ENCODE results near the gene PTPRM. TPM values are rescaled to one million over a fixed set of nuclear protein-coding genes. Genes with fewer than 3 reads are reported as not detected.

PTPRM gene
- total RNA-seq, 2 donors from 2014 or later = 80.1 to 106 TPM

GRCh38 chr18:8424481-8424880 lies 857.4 kb downstream of the PTPRM start:
- Histone ChIP-seq H3K27me3 (no peaks in the 10 kb centered on the region), H3K27ac (no peak overlapping the region), H3K4me1 (no peaks in the 10 kb centered on the region), H3K4me3 (no peak overlapping the region), H3K9me3 (no peaks in the 10 kb centered on the region), H3K36me3 (no peaks in the 10 kb centered on the region)
- DNase-seq (ENCODE audit: low spot score) = no peak
- no peak for TF ChIP-seq CTCF (IDR thresholded peaks at IDR 0.05)

GRCh38 chr18:8424917-8425725 lies 858.0 kb downstream of the PTPRM start:
- no peaks in the 10 kb centered on the region for H3K9me3 ChIP-seq
- no peak for DNase-seq (ENCODE audit: low spot score)
- H3K4me1 ChIP-seq = no peaks in the 10 kb centered on the region
- no peak overlapping the region for H3K27ac ChIP-seq
- H3K27me3 ChIP-seq = no peaks in the 10 kb centered on the region
- H3K36me3 ChIP-seq = no peaks in the 10 kb centered on the region
- no peak overlapping the region for H3K4me3 ChIP-seq
- no peak for TF ChIP-seq CTCF (IDR thresholded peaks at IDR 0.05)

- no peak overlapping the region for H3K4me3 ChIP-seq
- no peaks in the 10 kb centered on the region for H3K4me1 ChIP-seq
- H3K27ac ChIP-seq = no peak overlapping the region
- no peaks in the 10 kb centered on the region for H3K27me3 ChIP-seq
- no peaks in the 10 kb centered on the region for H3K9me3 ChIP-seq
- no peaks in the 10 kb centered on the region for H3K36me3 ChIP-seq
- TF ChIP-seq CTCF (IDR thresholded peaks at IDR 0.05) = no peak
- DNase-seq (ENCODE audit: low spot score) = no peak
These were observed 859.3 kb downstream of the PTPRM start for GRCh38 chr18:8426401-8426800.

- no peak for TF ChIP-seq CTCF (IDR thresholded peaks at IDR 0.05)
- Histone ChIP-seq H3K9me3 (no peaks in the 10 kb centered on the region), H3K27ac (no peak overlapping the region), H3K27me3 (no peaks in the 10 kb centered on the region), H3K36me3 (no peaks in the 10 kb centered on the region), H3K4me1 (no peaks in the 10 kb centered on the region), H3K4me3 (no peak overlapping the region)
- DNase-seq (ENCODE audit: low spot score) = no peak
These were observed 860.2 kb downstream of the PTPRM start for GRCh38 chr18:8427339-8427738.

GRCh38 chr18:8428951-8429350 lies 861.8 kb downstream of the PTPRM start:
- no peak for TF ChIP-seq CTCF (IDR thresholded peaks at IDR 0.05)
- Histone ChIP-seq H3K36me3 (no peaks in the 10 kb centered on the region), H3K4me3 (no peak overlapping the region), H3K27me3 (no peaks in the 10 kb centered on the region), H3K9me3 (no peaks in the 10 kb centered on the region), H3K27ac (no peak overlapping the region), H3K4me1 (no peaks in the 10 kb centered on the region)
- DNase-seq (ENCODE audit: low spot score) = no peak

GRCh38 chr18:8431036-8431435 lies 863.9 kb downstream of the PTPRM start:
- DNase-seq (ENCODE audit: low spot score) = peak; percentile 16
- H3K36me3 ChIP-seq = no peaks in the 10 kb centered on the region
- no peak overlapping the region for H3K4me3 ChIP-seq
- H3K27me3 ChIP-seq = no peaks in the 10 kb centered on the region
- no peaks in the 10 kb centered on the region for H3K4me1 ChIP-seq
- TF ChIP-seq CTCF (IDR thresholded peaks at IDR 0.05) = no peak
- H3K9me3 ChIP-seq = no peaks in the 10 kb centered on the region
- H3K27ac ChIP-seq = no peak overlapping the region

Measured in right atrium auricular region (tissue), 2 donors.